ENCODE measurements around the gene SMIM20. TPM values are rescaled to one million over a fixed set of nuclear protein-coding genes. Genes with fewer than 3 reads are reported as not detected.

The SMIM20 gene
- total RNA-seq, 1 experiment from 2014 or later: 20.1 TPM

- Histone ChIP-seq H3K4me1 (0 out of 2 replicates have a peak, but pooled peaks cover 5% of the 10 kb centered on the region), H3K27me3 (replicated peaks; ENCODE audit: control insufficient read depth, insufficient read depth, low read length) (no peaks in the 10 kb centered on the region), H3K9me3 (no peaks in the 10 kb centered on the region), H3K4me3 (ENCODE audit: low read depth, low read length) (no peak overlapping the region), H3K36me3 (ENCODE audit: control insufficient read depth, insufficient read depth, low read length) (no peaks in the 10 kb centered on the region)
- DNase-seq: no peak
- H3K4me3 Mint-ChIP-seq (ENCODE audit: unreplicated experiment): no peak overlapping the region
- no TSS peak for BruUV-seq (replicated peaks)
- CTCF ChIA-PET: no interaction called here
- H3K27ac Mint-ChIP-seq (ENCODE audit: unreplicated experiment): no peak overlapping the region
- H3K9me3 Mint-ChIP-seq (ENCODE audit: unreplicated experiment): no peaks in the 10 kb centered on the region
- intact Hi-C loops (cut with micrococcal nuclease; ENCODE audit: unreplicated experiment): no loop called here
- POLR2A ChIA-PET: no interaction called here
- no peak for TF ChIP-seq CTCF (IDR thresholded peaks at IDR 0.05; ENCODE audit: insufficient read depth in 1 of 2, low read depth in 1 of 2, low read length in 1 of 2, severe bottlenecking in 1 of 2, unreplicated experiment in 1 of 2)
- peaks cover 7% of the 10 kb centered on the region for H3K4me1 Mint-ChIP-seq (ENCODE audit: low read depth, unreplicated experiment)
- no peaks in the 10 kb centered on the region for H3K27me3 Mint-ChIP-seq (ENCODE audit: insufficient read depth, unreplicated experiment)
- no peaks in the 10 kb centered on the region for H3K36me3 Mint-ChIP-seq (ENCODE audit: insufficient read depth, unreplicated experiment)
Observed at GRCh38 chr4:25938366-25938765, 24.3 kb downstream of the SMIM20 start.

GRCh38 chr4:25938787-25939186 lies 24.8 kb downstream of the SMIM20 start:
- H3K9me3 Mint-ChIP-seq (ENCODE audit: unreplicated experiment): no peaks in the 10 kb centered on the region
- Histone ChIP-seq H3K9me3 (no peaks in the 10 kb centered on the region), H3K4me3 (ENCODE audit: low read depth, low read length) (no peak overlapping the region), H3K36me3 (ENCODE audit: control insufficient read depth, insufficient read depth, low read length) (no peaks in the 10 kb centered on the region), H3K4me1 (0 out of 2 replicates have a peak, but pooled peaks cover 5% of the 10 kb centered on the region), H3K27me3 (replicated peaks; ENCODE audit: control insufficient read depth, insufficient read depth, low read length) (no peaks in the 10 kb centered on the region)
- H3K27me3 Mint-ChIP-seq (ENCODE audit: insufficient read depth, unreplicated experiment): no peaks in the 10 kb centered on the region
- peaks cover 7% of the 10 kb centered on the region for H3K4me1 Mint-ChIP-seq (ENCODE audit: low read depth, unreplicated experiment)
- no peaks in the 10 kb centered on the region for H3K36me3 Mint-ChIP-seq (ENCODE audit: insufficient read depth, unreplicated experiment)
- no TSS peak for BruUV-seq (replicated peaks)
- intact Hi-C loops (cut with micrococcal nuclease; ENCODE audit: unreplicated experiment): no loop called here
- H3K4me3 Mint-ChIP-seq (ENCODE audit: unreplicated experiment): no peak overlapping the region
- DNase-seq: no peak
- H3K27ac Mint-ChIP-seq (ENCODE audit: unreplicated experiment): no peak overlapping the region
- no peak for TF ChIP-seq CTCF (IDR thresholded peaks at IDR 0.05; ENCODE audit: insufficient read depth in 1 of 2, low read depth in 1 of 2, low read length in 1 of 2, severe bottlenecking in 1 of 2, unreplicated experiment in 1 of 2)
- POLR2A ChIA-PET: no interaction called here
- CTCF ChIA-PET: no interaction called here

- no TSS peak for BruUV-seq (replicated peaks)
- no peaks in the 10 kb centered on the region for H3K27me3 ChIP-seq (replicated peaks; ENCODE audit: control insufficient read depth, insufficient read depth, low read length)
- H3K4me1 ChIP-seq: 0 out of 2 replicates have a peak, but pooled peaks cover 5% of the 10 kb centered on the region
- no peak for TF ChIP-seq CTCF (IDR thresholded peaks at IDR 0.05; ENCODE audit: insufficient read depth in 1 of 2, low read depth in 1 of 2, low read length in 1 of 2, severe bottlenecking in 1 of 2, unreplicated experiment in 1 of 2)
- no peaks in the 10 kb centered on the region for H3K9me3 Mint-ChIP-seq (ENCODE audit: unreplicated experiment)
- POLR2A ChIA-PET: no interaction called here
- H3K36me3 Mint-ChIP-seq (ENCODE audit: insufficient read depth, unreplicated experiment): no peaks in the 10 kb centered on the region
- peaks cover 7% of the 10 kb centered on the region for H3K4me1 Mint-ChIP-seq (ENCODE audit: low read depth, unreplicated experiment)
- no peak for DNase-seq
- H3K4me3 Mint-ChIP-seq (ENCODE audit: unreplicated experiment): no peak overlapping the region
- intact Hi-C loops (cut with micrococcal nuclease; ENCODE audit: unreplicated experiment): no loop called here
- CTCF ChIA-PET: no interaction called here
- no peak overlapping the region for H3K4me3 ChIP-seq (ENCODE audit: low read depth, low read length)
- H3K27me3 Mint-ChIP-seq (ENCODE audit: insufficient read depth, unreplicated experiment): no peaks in the 10 kb centered on the region
- no peaks in the 10 kb centered on the region for H3K9me3 ChIP-seq
- H3K36me3 ChIP-seq (ENCODE audit: control insufficient read depth, insufficient read depth, low read length): no peaks in the 10 kb centered on the region
- no peak overlapping the region for H3K27ac Mint-ChIP-seq (ENCODE audit: unreplicated experiment)
Observed at GRCh38 chr4:25939330-25939729, 25.3 kb downstream of the SMIM20 start.
